Activated T-cell treated with anti-CD3 and anti-CD28 coated beads, Interleukin-2, amount 50 U/mL, for 24 hours (primary cell): Measurements from ENCODE around the gene LRRC75B.
A peak's percentile ranks its signal among the peaks of the same experiment; 100 is the strongest.
"Not testable (repeated sequence)": the region's sequence is repeated elsewhere in the genome, so short reads cannot be mapped to it uniquely, and the experiment has no call there.

Source experiments
- DNase-seq: peaks from one replicate; pipeline ENCODE4 v3.0.0-alpha.2; 2020
- H3K27ac Mint-ChIP-seq: 2 replicates; pipeline ENCODE4 v1.8.0; 2020; ENCODE audit warnings: mild to moderate bottlenecking, mixed read lengths
- H3K27me3 Mint-ChIP-seq: 2 replicates; pipeline ENCODE4 v1.8.0; 2020; ENCODE audit warnings: mixed read lengths
- H3K36me3 Mint-ChIP-seq: 2 replicates; pipeline ENCODE4 v1.8.0; 2020; ENCODE audit warnings: low read depth, mixed read lengths
- H3K4me1 Mint-ChIP-seq: 2 replicates; pipeline ENCODE4 v1.8.0; 2020; ENCODE audit warnings: low read depth, mixed read lengths
- H3K4me3 Mint-ChIP-seq: 2 replicates; pipeline ENCODE4 v1.8.0; 2020; ENCODE audit warnings: mild to moderate bottlenecking, moderate library complexity, mixed read lengths
- H3K9me3 Mint-ChIP-seq: 2 replicates; pipeline ENCODE4 v1.8.0; 2020; ENCODE audit warnings: mixed read lengths

Gene LRRC75B

DNA sequence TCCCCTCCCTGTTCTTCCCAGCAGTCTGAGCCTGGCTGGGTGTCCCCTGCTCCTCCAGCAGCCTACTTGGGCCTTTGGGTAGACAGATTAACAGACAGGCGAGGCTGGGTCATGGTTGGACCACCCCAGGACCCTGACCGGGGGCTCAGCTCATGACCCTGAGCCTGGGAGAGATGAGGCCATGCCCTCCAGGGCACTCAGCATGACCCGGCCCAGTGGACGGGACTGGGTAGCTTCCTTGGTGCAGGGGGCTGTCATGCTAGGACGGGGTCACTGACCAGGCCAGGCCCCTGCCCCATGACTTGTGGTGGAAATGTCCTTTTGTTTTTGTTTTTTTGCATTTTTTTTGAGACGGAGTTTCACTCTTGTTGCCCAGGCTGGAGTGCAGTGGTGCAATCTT is 15.5 kb upstream of the LRRC75B start:
- H3K4me1 Mint-ChIP-seq, result peaks cover 23% of the 10 kb centered on the region

GRCh38 chr22:24607429-24607983 is 14.6 kb upstream of the LRRC75B start:
- H3K4me1 Mint-ChIP-seq, result peaks cover 27% of the 10 kb centered on the region
- peak overlapping the region; percentile 87 for H3K4me3 Mint-ChIP-seq
- H3K36me3 Mint-ChIP-seq, H3K9me3 Mint-ChIP-seq, H3K27me3 Mint-ChIP-seq: not testable (repeated sequence)
- peak overlapping the region; percentile 89 for H3K27ac Mint-ChIP-seq
- peak; percentile 74 for DNase-seq

More for the DNA sequence above, 15.5 kb upstream of the LRRC75B start:
- not testable (repeated sequence) for H3K27me3 Mint-ChIP-seq, H3K36me3 Mint-ChIP-seq, H3K9me3 Mint-ChIP-seq, DNase-seq
- H3K27ac Mint-ChIP-seq, result peak overlapping the region; percentile 22
- H3K4me3 Mint-ChIP-seq, result peak overlapping the region; percentile 87

DNA sequence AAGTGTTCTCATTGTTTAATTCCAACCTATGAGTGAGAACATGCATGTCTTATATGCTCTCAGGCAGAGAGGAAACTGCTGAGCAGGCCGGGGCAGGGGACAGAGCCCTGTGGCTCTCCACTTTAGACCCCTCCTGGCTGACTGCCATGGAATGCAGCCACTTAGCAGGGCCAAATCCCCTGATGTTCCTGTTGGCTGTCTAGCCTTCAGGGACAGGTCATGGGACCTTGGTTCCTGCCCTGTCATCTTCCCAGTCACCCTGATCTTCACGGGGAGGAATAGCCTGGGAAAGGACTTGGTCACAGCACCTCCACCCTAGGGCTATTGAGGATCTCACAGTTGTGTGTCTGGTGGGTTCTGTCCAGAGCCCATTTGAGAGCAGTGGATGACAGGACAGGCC is 13.5 kb upstream of the LRRC75B start:
- H3K27me3 Mint-ChIP-seq, H3K36me3 Mint-ChIP-seq, H3K4me3 Mint-ChIP-seq, H3K9me3 Mint-ChIP-seq, DNase-seq: not testable (repeated sequence)
- Mint-ChIP-seq H3K4me1 (peaks cover 30% of the 10 kb centered on the region), H3K27ac (peak overlapping the region; percentile 50)

DNA sequence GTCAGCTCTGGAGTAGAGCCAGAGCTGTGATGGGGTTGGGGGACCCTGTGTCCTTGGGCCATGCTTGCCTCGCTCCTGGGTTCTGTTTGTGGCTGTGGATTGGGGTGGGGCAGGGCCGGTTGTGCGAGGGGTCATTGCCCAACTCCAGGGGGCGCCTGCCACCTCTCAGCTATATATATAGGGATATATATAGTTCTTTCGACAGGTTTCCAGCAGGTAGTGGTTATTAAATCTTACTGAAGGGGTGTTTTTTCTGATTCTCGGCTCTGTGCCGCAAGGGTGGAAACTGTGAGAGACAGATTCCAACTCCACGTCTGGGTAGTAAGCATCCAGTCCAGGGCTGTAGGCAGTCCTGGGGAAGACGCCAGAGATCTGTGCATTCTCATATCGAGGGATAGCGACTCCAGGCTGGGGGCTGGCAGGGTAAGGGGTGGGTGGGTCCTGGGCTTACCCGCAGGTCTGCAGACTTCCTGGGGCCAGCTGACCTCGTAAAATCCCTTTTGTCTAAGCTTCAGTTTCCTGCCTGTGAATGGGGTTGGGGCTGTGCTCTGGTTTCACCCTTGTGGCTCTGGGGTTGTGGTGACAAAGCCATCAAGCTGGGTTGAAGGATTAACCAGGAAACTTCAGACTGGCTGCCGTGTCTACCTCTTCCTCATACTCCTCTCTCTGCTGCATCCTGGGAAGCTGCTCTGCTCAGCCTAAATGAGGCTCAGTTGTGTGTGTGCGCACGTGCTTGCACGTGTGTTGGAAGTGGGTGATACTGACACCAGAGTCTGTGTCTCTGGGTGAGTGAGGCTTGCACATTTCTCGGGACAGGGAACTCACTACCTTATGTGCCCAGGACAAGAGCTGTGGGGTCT is 11.1 kb upstream of the LRRC75B start:
- not testable (repeated sequence) for H3K27me3 Mint-ChIP-seq, H3K36me3 Mint-ChIP-seq, H3K9me3 Mint-ChIP-seq
- H3K27ac Mint-ChIP-seq, result peak overlapping the region; percentile 81
- peaks cover 29% of the 10 kb centered on the region for H3K4me1 Mint-ChIP-seq
- peak; percentile 46 for DNase-seq
- H3K4me3 Mint-ChIP-seq, result peak overlapping the region; percentile 45

DNA sequence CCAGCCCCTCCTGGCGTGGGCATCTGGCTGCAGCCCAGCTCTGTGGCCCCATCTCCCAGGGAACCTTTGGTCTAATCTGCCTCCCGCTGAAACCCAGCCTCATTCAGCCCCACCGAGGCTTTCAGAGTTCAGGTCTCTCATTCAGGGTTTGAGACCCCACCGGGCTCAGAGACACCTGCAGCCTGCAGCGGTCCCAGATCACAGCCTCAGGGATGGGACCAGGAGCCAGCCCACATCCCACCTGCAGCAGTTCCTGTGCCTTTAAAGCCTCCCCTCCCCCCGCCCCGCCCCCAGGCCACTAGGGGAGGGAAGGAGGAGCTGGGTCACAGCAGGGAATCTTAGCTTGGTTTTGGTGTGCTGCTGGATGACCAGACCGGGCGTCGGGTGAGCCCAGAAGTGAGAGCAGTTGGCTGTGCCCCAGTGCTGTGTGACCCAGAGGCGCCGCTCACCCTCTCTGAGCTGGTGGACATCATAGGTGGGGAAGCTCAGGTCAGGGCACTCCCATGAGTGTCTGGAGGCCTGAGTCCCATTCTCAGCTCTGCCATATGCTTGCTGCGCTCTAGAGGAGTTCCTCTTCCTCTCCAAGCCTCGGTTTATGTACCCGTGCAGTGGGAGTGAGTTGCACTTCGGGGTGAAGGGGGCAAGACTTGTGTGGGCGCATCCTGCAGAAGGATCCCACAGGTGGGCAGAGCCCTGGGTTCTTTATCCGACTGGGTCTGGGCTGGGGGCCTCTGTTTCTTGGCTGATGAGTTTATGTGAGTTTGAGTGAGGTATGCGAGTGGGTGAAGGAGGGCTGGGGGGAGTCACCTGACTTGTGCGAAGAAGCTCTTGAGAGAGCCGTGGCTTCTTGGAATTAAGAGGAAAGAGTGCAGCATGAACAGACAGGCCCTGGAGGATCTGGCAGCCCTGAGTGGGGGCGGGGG is 10.2 kb upstream of the LRRC75B start, which contains the start of gene GGT1:
Gene GGT1, plus strand, starts transcription at position 347 of the 923 bp plus-strand sequence. CDS start 7,889 bp downstream, outside the sequence.
- Mint-ChIP-seq H3K4me1 (peaks cover 28% of the 10 kb centered on the region), H3K4me3 (peak within 1 kb of the TSS; percentile 15), H3K27ac (peak within 1 kb of the TSS; percentile 81)
- H3K27me3 Mint-ChIP-seq, DNase-seq, H3K9me3 Mint-ChIP-seq, H3K36me3 Mint-ChIP-seq: not testable (repeated sequence)

DNA sequence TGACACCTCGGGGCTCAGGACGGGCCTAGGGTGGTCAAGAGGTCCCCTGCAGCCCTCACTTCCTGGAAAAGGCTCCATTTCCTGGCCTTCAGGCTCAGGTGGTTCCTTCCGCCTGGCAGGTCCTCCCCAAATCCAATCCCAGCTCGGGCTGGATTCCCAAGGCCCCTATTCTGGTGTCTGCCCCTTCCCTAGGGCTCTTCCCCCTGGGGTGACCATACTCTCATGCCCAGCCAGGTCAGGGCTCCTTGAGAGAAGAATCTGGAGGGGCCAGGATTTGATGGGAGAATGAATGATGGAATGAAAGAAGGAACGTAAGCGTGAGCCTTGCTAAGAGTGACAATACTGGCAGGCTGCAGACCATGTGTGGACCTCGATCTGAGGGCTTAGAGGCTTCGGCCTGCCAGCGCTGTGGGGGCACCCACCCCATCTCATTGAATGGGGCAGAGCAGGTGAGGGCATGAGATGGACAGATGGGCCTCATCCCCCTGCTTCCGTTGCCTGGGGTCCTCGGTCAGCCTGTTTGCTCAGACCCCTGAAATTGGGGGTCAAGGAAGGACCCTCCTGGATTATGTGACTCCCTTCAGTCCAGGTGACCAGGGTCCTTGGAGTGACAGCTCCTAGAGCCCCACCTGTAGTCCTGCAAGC is 9.4 kb upstream of the LRRC75B start:
- H3K27ac Mint-ChIP-seq, result not testable (repeated sequence)

DNA sequence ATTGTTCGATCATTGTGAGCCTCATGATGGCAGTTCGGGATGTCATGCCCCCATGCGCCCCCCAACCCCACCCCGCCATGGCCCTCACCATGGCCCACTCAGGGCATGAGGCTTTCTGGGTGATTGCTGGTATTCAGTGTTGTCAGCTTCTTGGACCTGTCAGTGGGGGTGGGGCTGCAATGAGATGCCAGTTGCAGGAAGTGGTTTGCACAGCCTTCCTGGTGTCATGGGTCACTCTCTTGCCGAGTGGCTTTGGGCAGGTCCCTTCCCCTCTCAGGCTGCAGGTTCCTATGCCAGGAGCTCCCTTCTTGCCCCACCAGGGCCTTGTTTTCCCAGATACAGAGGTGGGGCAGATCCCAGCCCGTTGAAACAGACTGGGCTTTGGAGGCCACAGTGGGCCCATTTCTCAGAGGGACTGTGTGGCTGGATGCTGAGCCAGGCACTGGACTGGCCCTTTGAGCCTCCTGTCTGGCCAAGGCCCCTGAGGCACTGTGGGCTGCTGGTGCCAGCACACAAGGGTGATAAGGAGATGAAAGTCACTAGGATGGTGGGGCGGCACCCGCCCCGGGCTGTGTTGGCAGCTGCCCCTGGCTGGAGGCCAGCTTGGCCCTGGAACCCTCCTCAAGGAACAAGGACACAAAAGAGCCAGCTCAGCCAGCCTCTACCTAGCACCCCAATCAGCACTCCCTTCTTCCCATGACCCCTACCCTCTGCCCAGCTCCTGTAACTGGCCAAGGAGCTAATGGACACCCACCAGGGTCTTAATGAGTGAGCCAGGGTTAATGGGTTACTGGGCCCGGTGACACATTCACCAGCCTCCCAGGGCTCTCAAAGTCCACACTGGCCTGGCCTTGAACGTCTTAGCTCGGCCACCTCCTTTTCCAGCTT is 8.6 kb upstream of the LRRC75B start:
- no peak for DNase-seq
- Mint-ChIP-seq H3K36me3 (no peaks in the 10 kb centered on the region), H3K4me3 (no peak overlapping the region)

More for the DNA sequence above, 9.4 kb upstream of the LRRC75B start:
- not testable (repeated sequence) for H3K27me3 Mint-ChIP-seq, H3K9me3 Mint-ChIP-seq, DNase-seq, H3K4me3 Mint-ChIP-seq, H3K36me3 Mint-ChIP-seq
- H3K4me1 Mint-ChIP-seq, result peaks cover 23% of the 10 kb centered on the region

GRCh38 chr22:24599958-24600715 is 7.3 kb upstream of the LRRC75B start:
- not testable (repeated sequence) for H3K36me3 Mint-ChIP-seq, H3K27ac Mint-ChIP-seq, H3K27me3 Mint-ChIP-seq, H3K4me3 Mint-ChIP-seq, H3K9me3 Mint-ChIP-seq, DNase-seq
- peaks cover 20% of the 10 kb centered on the region for H3K4me1 Mint-ChIP-seq

More for the DNA sequence above, 8.6 kb upstream of the LRRC75B start:
- Mint-ChIP-seq H3K4me1 (peaks cover 22% of the 10 kb centered on the region), H3K9me3 (no peaks in the 10 kb centered on the region), H3K27me3 (no peaks in the 10 kb centered on the region), H3K27ac (no peak overlapping the region)

GRCh38 chr22:24599514-24599913 is 6.6 kb upstream of the LRRC75B start:
- no peaks in the 10 kb centered on the region for H3K9me3 Mint-ChIP-seq

GRCh38 chr22:24597076-24597475 is 4.2 kb upstream of the LRRC75B start:
- H3K4me3 Mint-ChIP-seq, H3K36me3 Mint-ChIP-seq, DNase-seq, H3K27me3 Mint-ChIP-seq, H3K27ac Mint-ChIP-seq, H3K9me3 Mint-ChIP-seq: not testable (repeated sequence)
- H3K4me1 Mint-ChIP-seq, result peaks cover 10% of the 10 kb centered on the region

More at GRCh38 chr22:24599514-24599913, 6.6 kb upstream of the LRRC75B start:
- H3K27ac Mint-ChIP-seq, result no peak overlapping the region
- H3K36me3 Mint-ChIP-seq, result no peaks in the 10 kb centered on the region
- H3K27me3 Mint-ChIP-seq, result no peaks in the 10 kb centered on the region
- H3K4me3 Mint-ChIP-seq, result no peak overlapping the region
- no peak for DNase-seq
- peaks cover 20% of the 10 kb centered on the region for H3K4me1 Mint-ChIP-seq

DNA sequence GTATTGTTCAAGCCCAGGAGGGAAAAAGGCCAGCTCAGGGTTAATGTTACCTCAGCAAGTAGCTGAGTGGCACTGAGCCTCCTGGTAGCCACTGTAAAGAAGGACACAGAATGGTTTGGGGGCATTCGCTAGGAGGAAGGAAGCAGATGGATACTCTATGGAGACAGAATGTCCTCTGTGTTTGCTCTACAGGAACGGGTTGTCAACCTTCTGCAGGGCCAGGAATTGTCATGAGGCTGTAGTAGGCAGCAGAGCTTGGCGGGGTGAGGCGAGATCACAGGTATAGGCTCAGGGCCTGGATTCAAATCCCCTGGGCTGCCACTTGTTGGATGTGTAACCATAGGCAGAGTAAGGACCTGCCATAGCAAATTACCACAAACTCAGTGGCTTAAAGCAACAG is 3.0 kb upstream of the LRRC75B start:
- H3K27me3 Mint-ChIP-seq, result peaks cover 14% of the 10 kb centered on the region
- H3K4me1 Mint-ChIP-seq, result peaks cover 6% of the 10 kb centered on the region
- DNase-seq, result no peak
- H3K4me3 Mint-ChIP-seq, result no peak overlapping the region
- H3K27ac Mint-ChIP-seq, result no peak overlapping the region
- no peaks in the 10 kb centered on the region for H3K36me3 Mint-ChIP-seq
- H3K9me3 Mint-ChIP-seq, result no peaks in the 10 kb centered on the region

GRCh38 chr22:24595228-24595627 is 2.4 kb upstream of the LRRC75B start:
- no peaks in the 10 kb centered on the region for H3K9me3 Mint-ChIP-seq
- peaks cover 14% of the 10 kb centered on the region for H3K27me3 Mint-ChIP-seq
- H3K27ac Mint-ChIP-seq, result no peak overlapping the region
- no peak overlapping the region for H3K4me3 Mint-ChIP-seq
- DNase-seq, result no peak
- no peaks in the 10 kb centered on the region for H3K36me3 Mint-ChIP-seq
- peaks cover 6% of the 10 kb centered on the region for H3K4me1 Mint-ChIP-seq
